HG02981 (cell line): ENCODE results near the gene IFT20.

Source experiments
- ATAC-seq: cut with Tn5 transposase; IDR thresholded peaks from one replicate; pipeline ENCODE4 v1.9.1; 2021; ENCODE audit warnings: mild to moderate bottlenecking, moderate library complexity; ENCODE audit not compliant: unreplicated experiment

IFT20 gene

GRCh38 chr17:28338056-28338768 lies 2.9 kb upstream of the IFT20 start:
- no peak for ATAC-seq

DNA sequence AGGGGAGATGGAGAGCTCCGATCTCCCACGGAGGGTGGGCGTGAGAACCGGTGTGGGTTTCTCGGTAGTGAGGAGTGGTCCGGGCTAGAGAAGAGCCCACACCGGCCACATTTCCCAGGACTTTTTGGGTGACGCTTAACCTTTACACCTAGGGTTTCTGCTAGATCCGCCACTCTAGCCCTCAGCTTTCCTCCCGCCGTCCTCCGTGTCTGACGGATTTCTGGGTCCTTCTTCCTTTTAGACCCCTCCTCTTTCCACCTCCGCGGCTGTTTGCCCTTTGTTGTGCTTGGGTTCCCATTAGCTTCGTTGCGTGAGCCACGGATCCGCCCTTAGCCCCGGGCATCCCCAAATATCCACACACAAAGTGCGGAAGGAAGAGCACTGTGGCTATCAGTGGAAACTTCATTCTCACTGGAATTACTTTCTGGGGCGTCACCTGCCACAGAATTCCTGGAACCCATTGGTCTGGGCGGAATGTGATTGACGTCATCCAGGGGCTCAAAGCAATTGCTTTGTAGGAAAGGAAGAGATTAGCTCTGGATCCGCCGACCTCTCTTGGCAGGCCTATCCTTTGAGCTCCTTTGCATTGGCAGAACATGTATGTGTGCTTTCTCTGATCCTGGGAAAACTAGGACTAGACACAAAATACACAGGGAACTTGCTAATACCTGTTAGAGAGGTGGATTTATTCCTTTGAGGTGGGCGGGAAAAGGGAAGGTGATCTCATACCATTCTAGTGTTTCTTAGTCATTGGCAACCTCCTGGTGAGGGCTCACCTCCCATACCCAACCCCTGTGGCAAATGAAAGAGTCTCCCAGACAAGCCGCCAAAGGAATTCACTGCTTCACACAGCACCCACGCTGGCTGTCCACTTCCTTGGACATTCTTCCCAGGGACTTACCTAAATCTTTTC lies 943 bp upstream of the IFT20 start:
- ATAC-seq = no peak

GRCh38 chr17:28334666-28335200 lies 539 bp downstream of the IFT20 start:
- no peak for ATAC-seq

- ATAC-seq = no peak
Measured at GRCh38 chr17:28334171-28334570, 1.1 kb downstream of the IFT20 start.

DNA sequence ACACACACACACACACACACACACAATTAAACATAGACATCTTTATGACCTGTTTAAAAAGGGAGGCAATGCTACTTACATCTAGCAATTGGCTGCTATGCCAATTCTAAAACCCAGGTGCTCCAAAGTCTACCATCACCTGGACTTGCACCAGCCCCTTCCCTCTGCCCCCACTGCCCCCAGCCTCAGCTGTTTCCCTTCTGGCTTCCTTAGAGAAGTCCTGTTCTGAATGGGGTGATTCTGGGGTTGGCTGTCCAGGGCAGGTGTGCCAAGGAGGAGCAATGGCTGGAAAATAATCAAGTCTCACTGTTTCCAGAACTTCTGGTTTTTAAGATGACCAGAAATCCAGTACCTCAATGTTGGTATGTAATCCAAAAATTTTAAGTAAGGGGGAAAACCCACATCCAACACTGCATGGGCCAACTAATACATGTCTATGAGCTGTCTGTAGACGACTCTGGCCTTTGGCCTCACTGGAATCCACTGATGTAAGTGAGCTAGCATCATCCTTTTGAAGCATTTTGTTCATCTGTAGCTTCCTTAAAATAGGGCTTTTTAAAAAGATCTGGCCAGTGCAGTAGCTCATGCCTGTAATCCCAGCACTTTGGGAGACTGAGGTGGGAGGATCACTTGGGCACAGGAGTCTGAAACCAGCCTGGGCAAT lies 2.1 kb downstream of the IFT20 start:
- ATAC-seq = no peak

GRCh38 chr17:28331891-28332420 lies 3.3 kb downstream of the IFT20 start:
- ATAC-seq = no peak

GRCh38 chr17:28330671-28331070 lies 4.6 kb downstream of the IFT20 start:
- no peak for ATAC-seq

DNA sequence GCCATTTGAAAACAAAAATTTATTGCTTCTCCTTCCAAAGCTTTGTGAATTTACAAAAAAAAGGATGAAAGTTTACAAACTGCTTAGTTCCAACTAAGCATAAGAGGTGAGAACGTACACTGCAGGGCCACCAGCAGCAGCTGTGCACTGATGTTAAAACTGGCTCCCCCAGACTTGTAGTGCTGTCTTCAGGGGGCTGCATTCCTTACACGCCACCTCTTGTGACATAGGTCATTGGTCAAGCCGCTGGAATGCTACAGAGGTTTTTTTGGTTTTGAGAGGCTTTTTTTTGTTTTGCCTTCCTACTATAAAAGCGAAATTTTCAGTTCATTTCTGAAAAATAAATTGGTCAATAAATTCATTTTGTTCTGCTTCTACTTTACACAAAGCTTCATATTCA lies 6.9 kb downstream of the IFT20 start:
- ATAC-seq = no peak

DNA sequence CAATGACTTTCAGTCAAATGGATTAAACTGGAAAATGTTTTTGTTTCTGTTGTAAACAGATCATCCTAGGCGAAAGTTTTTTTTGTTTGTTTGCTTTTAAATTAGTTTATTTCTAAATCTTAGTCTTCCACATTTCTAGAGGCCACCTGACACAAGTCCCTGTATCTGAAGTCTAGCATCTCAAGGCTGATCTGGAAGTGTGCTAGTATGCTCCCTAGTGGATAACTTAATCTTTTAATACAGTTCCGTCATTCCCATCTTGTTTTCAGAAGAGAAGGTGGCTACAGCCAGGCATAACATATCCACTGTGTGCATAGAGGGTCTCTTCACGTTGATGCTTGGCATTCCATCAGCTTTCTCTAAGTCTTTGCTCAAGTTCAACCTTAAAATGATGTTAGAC lies 7.6 kb downstream of the IFT20 start:
- no peak for ATAC-seq

GRCh38 chr17:28327031-28327607 lies 8.2 kb downstream of the IFT20 start:
- peak; percentile 66 for ATAC-seq

- ATAC-seq = no peak
Measured at GRCh38 chr17:28326114-28326513, 9.2 kb downstream of the IFT20 start.

DNA sequence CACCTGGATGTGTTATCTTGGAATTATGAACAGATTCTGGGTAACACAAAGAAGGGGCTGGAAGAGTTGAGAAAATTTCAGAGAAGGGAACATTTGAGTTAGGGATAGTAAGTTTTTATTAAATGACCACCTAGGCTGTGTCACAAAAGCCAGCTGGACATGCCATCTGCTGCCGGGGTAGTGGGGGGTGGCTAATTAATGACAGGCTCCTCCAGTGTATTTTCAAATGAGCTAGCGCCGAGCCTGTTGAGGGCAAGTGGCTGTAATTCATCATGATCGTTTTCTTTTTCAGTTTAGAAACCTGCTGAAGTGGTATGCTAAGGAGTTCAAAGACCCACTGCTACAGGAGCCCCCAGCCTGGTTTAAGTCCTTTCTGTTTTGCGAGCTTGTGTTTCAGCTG lies 10.1 kb downstream of the IFT20 start:
- ATAC-seq = no peak

DNA sequence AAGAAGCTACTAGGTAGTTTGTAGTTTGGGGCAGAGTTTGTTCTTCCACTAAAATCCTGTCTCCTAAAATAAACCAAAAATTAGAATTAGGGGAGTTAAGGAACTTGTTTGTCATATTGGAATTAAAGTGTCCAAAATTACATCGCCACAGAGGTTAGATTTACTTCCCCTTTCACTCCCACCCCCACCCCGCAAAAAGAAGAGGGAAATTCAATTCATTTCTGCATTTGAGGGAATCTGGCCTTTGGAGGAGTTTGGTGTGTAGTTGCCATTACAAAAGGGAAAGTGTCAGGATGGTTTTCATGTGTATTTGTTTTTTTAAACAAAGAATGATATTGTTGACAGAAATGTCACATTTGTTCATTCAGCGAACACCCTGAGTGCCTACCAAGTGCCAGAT lies 10.5 kb downstream of the IFT20 start:
- no peak for ATAC-seq

- no peak for ATAC-seq
Measured at GRCh38 chr17:28324267-28324745, 11.0 kb downstream of the IFT20 start.

DNA sequence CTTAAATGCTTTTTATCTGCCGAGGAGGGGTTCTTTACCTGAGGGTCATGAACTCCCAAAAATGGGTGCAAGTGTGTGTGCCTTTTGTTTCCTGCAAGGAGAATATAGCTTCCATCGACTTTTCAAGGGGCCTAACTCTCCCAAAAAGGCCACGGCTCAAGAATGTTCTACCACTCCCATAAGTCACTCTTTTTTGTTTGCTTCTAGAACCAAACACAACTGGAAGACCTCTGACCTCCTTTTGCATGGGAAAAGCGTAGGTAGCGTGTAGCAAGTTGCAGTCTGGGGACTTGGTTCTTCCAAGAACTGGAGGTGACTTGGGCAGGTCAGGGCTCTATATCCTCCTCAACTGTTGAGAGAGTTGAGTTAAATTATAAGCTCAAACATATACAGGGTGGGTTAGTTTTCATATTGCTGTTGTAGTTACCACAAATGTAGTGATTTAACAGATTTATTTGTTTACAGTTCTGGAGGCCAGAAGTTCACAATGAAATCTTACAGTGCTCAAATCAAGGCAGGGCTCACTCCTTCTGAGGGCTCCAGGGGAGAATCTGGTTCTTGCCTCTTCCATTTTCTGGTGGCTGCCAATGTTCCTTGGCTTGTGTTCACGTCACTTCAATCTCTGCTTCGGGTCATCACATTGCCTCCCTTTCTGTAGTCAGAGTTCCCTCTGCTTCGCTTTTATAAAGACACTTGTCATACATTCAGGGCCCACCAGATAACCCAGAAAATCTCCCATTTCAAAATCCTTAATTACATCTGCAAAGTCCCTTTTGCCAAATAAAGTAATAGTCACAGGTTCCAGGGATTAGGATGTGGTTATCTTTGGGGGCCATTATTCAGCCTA lies 14.8 kb downstream of the IFT20 start:
- no peak for ATAC-seq

- no peak for ATAC-seq
Measured at GRCh38 chr17:28319598-28319935, 15.7 kb downstream of the IFT20 start.

DNA sequence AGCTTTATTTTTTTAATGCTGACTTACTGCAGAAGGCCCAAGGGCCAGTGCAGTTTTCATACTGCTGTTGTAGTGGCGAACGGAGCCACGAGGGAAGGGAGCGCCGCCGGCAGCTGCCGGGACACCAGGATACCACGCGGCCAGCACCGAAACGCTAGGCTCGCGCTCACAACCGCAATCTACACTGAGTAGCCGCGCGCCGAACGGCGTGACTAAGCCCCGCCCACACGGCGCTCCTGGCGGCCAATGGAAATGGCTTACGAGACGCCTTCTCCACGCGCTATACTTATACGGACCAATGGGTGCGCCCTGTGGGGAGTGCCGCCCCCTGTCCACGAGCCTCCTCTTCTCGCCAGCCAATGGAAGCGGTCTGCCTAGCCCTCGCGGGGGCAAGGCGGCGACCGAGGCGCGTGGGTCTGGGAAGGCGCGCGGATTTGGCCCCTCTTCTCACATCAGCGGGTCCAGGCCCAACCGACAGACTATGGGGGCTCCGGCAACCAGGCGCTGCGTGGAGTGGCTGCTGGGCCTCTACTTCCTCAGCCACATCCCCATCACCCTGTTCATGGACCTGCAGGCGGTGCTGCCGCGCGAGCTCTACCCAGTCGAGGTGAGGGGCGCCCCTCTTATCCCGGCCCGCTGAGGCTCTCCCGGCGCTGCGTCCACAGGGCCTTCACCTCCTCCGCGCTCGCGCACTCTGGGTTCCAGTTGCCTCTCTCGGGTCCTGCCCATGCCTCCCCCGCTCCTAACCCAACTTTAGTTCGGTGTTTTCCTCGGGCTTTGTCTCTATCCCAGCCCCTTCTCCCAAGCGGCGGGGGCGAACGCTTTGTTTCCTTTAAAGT lies 16.3 kb downstream of the IFT20 start, which contains the start of gene TMEM97:
TMEM97 (plus strand) TSS at position 442 of the 839 bp plus-strand sequence; CDS start at position 482, 40 bp downstream.
- peak; percentile 96 for ATAC-seq

- no peak for ATAC-seq
Measured at GRCh38 chr17:28317966-28318758, 17.1 kb downstream of the IFT20 start.
